Suprapubic skin (tissue), 4 donors: ENCODE results near the gene DRC1. TPM values are rescaled to one million over a fixed set of nuclear protein-coding genes. Genes with fewer than 3 reads are reported as not detected.

ENCODE experiments used
- DNase-seq, 2 donors: peaks; one replicate each; pipeline ENCODE4 v3.0.0-alpha.2; 2019; ENCODE audit warnings: low spot score in 2 of 2
- H3K27ac ChIP-seq: fragments of 200-600 bp; sonication (generic); one replicate; pipeline ENCODE4 v1.5.1; 2019
- H3K27me3 ChIP-seq: fragments of 200-600 bp; sonication (generic); one replicate; pipeline ENCODE4 v1.5.1; 2019
- H3K36me3 ChIP-seq: fragments of 200-600 bp; sonication (generic); one replicate; pipeline ENCODE4 v1.5.1; 2019
- H3K4me1 ChIP-seq: fragments of 200-600 bp; sonication (generic); one replicate; pipeline ENCODE4 v1.5.1; 2019
- H3K4me3 ChIP-seq: fragments of 200-600 bp; sonication (generic); one replicate; pipeline ENCODE4 v1.5.1; 2019; ENCODE audit warnings: mild to moderate bottlenecking
- H3K9me3 ChIP-seq: fragments of 200-600 bp; sonication (generic); one replicate; pipeline ENCODE4 v1.5.1; 2019
- CTCF ChIP-seq, 2 donors: fragments of 200-600 bp in 1 of 2; fragments of 450-650 bp in 1 of 2; sonication (generic) in 1 of 2; IDR thresholded peaks; one replicate each; pipeline ENCODE4 v1.5.1; 2016 to 2019; ENCODE audit warnings: antibody characterized with exemption in 2 of 2, mild to moderate bottlenecking in 1 of 2, moderate library complexity in 1 of 2
- EP300 ChIP-seq: sonication (generic); formaldehyde crosslinking; IDR thresholded peaks from one replicate; pipeline ENCODE4 v1.6.1; 2017; ENCODE audit warnings: antibody characterized with exemption
- POLR2A ChIP-seq, 2 donors: fragments of 450-650 bp; IDR thresholded peaks; one replicate each; pipeline ENCODE4 v1.6.1; 2017; ENCODE audit warnings: antibody characterized with exemption in 2 of 2, mild to moderate bottlenecking in 2 of 2, moderate library complexity in 2 of 2
- POLR2AphosphoS5 ChIP-seq, 3 donors: sonication (generic); formaldehyde crosslinking; IDR thresholded peaks; one replicate each; pipeline ENCODE4 v1.6.1; 2017; ENCODE audit warnings: antibody characterized with exemption in 3 of 3
- WGBS: methylation state at CpG from one replicate; pipeline ENCODE4 v1.1.5; 2018; 5-methylcytosine and 5-hydroxymethylcytosine counted together
- total RNA-seq, 4 donors: library from RNA; depleted of rRNA; stranded (reverse); fragments of >200 nt; gene quantifications; one replicate each; pipeline ENCODE4 v1.1.0, GENCODE V29; 2016

The DRC1 gene
- total RNA-seq, 4 donors from 2014 or later: 0.26 TPM; not detected in 3

DNA sequence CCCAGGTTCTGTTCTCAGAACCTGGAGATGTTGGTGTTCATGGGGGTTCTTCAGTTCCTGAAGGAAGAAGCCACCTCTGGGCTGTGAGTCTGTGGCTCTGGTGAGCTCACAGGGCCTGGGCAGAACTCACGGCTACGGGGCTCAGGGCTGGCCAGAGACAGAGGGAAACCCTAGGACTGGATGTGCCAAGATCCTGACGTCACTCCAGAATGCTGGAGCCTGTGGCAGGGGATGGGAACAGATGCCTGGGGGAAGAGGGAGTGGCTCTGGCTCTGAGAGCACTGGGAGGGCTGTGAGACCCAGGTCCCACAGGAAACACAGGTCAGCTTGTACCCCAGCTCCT lies 76.2 kb downstream of the DRC1 start, which contains the start of gene OTOF:
OTOF (minus strand) TSS at position 214 of the 343 bp plus-strand sequence.
- WGBS: 0% methylated on average over 2 of the region's 3 CpGs

DNA sequence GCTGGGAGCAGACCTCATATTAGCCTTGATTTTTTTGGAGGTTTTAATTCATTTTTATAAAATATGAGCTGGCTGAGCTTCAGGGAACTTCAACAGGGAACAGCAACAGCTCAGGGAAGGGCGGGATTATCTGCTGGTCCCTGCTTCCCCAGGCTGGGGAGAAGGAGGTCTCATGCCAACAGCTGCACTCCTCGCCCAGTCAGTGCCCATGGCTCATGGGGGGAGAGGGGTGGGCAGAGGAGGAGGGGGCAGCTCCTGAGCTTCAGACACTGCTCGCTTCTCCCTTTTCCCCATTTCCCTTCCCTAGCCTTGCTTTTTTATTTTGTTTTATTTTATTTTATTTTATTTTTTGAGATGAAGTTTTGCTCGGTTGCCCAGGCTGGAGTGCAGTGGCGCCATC lies 76.6 kb downstream of the DRC1 start:
- peaks cover 8% of the 10 kb centered on the region for H3K4me1 ChIP-seq
- no peak for DNase-seq
- no peaks in the 10 kb centered on the region for H3K36me3 ChIP-seq
- 70% methylated on average over 5 of the region's 5 CpGs for WGBS
- H3K27ac ChIP-seq: no peak overlapping the region
- TF ChIP-seq POLR2A (IDR thresholded peaks at IDR 0.05) (no peak), CTCF (IDR thresholded peaks at IDR 0.05) (no peak), EP300 (no peak), POLR2AphosphoS5 (IDR thresholded peaks at IDR 0.05) (no peak)
- no peak overlapping the region for H3K4me3 ChIP-seq
- no peaks in the 10 kb centered on the region for H3K27me3 ChIP-seq
- no peaks in the 10 kb centered on the region for H3K9me3 ChIP-seq

More for the DNA sequence above, 76.2 kb downstream of the DRC1 start, which contains the start of gene OTOF:
- Histone ChIP-seq H3K4me3 (no peak within 1 kb of the TSS), H3K27ac (no peak within 1 kb of the TSS), H3K27me3 (no peaks in the 10 kb centered on the region), H3K9me3 (no peaks in the 10 kb centered on the region), H3K4me1 (peaks cover 8% of the 10 kb centered on the region), H3K36me3 (no peaks in the 10 kb centered on the region)
- TF ChIP-seq CTCF (IDR thresholded peaks at IDR 0.05) (no peak), POLR2A (IDR thresholded peaks at IDR 0.05) (no peak), EP300 (no peak), POLR2AphosphoS5 (IDR thresholded peaks at IDR 0.05) (no peak)
- no peak for DNase-seq

- no peaks in the 10 kb centered on the region for H3K27me3 ChIP-seq
- peaks cover 8% of the 10 kb centered on the region for H3K4me1 ChIP-seq
- WGBS: 94% methylated on average over 14 of the region's 25 CpGs
- H3K4me3 ChIP-seq: no peak overlapping the region
- no peaks in the 10 kb centered on the region for H3K9me3 ChIP-seq
- no peak for TF ChIP-seq POLR2AphosphoS5 (IDR thresholded peaks at IDR 0.05)
- no peak for TF ChIP-seq POLR2A (IDR thresholded peaks at IDR 0.05)
- TF ChIP-seq CTCF (IDR thresholded peaks at IDR 0.05): no peak
- TF ChIP-seq EP300: no peak
- H3K27ac ChIP-seq: no peak overlapping the region
- no peaks in the 10 kb centered on the region for H3K36me3 ChIP-seq
- DNase-seq: no peak
Measured at GRCh38 chr2:26479131-26479788, 77.5 kb downstream of the DRC1 start.

- DNase-seq: no peak
- Histone ChIP-seq H3K4me1 (peaks cover 8% of the 10 kb centered on the region), H3K27me3 (peaks cover 3% of the 10 kb centered on the region), H3K4me3 (no peak overlapping the region), H3K27ac (no peak overlapping the region), H3K9me3 (no peaks in the 10 kb centered on the region), H3K36me3 (no peaks in the 10 kb centered on the region)
- 96% methylated on average over 20 of the region's 21 CpGs for WGBS
- TF ChIP-seq POLR2A (IDR thresholded peaks at IDR 0.05): no peak
- TF ChIP-seq CTCF (IDR thresholded peaks at IDR 0.05): no peak
- no peak for TF ChIP-seq EP300
Measured at GRCh38 chr2:26479789-26480565, 78.3 kb downstream of the DRC1 start.

GRCh38 chr2:26480566-26481423 lies 79.1 kb downstream of the DRC1 start:
- DNase-seq: no peak
- H3K27me3 ChIP-seq: peaks cover 3% of the 10 kb centered on the region
- H3K27ac ChIP-seq: no peak overlapping the region
- H3K4me1 ChIP-seq: peaks cover 8% of the 10 kb centered on the region
- no peaks in the 10 kb centered on the region for H3K9me3 ChIP-seq
- no peak for TF ChIP-seq CTCF (IDR thresholded peaks at IDR 0.05)
- no peaks in the 10 kb centered on the region for H3K36me3 ChIP-seq
- 78% methylated on average over 10 of the region's 18 CpGs for WGBS
- no peak overlapping the region for H3K4me3 ChIP-seq
